RWPE1 (cell line): Measurements from ENCODE around the gene BCL2L14.

Experiments
- CTCF ChIA-PET: fragments of 350-600 bp; sonication (Branson Sonifier 250); formaldehyde crosslinking; extraction: SDS; loops from one replicate; lab custom pipeline; 2021; lab: Yijun Ruan, JAX
- POLR2A ChIA-PET: fragments of 400-600 bp; formaldehyde crosslinking; extraction: SDS; loops from one replicate; lab custom pipeline; 2020; ENCODE audit warnings: antibody characterized with exemption; ENCODE audit not compliant: low non-redundant PET; lab: Yijun Ruan, JAX
- DNase-seq: peaks from one replicate; pipeline ENCODE4 v3.0.0; 2012; ENCODE audit warnings: low spot score
- H3K27ac ChIP-seq: fragments of 450-650 bp; 2 replicates; pipeline ENCODE4 v1.5.1; 2017
- TF ChIP-seq, protein P1 (sequence below): fragments of 450-650 bp; conservative IDR thresholded peaks from 2 replicates; pipeline ENCODE4 v1.5.1; 2017; ENCODE audit warnings: low read depth, mild to moderate bottlenecking

The BCL2L14 gene

DNA sequence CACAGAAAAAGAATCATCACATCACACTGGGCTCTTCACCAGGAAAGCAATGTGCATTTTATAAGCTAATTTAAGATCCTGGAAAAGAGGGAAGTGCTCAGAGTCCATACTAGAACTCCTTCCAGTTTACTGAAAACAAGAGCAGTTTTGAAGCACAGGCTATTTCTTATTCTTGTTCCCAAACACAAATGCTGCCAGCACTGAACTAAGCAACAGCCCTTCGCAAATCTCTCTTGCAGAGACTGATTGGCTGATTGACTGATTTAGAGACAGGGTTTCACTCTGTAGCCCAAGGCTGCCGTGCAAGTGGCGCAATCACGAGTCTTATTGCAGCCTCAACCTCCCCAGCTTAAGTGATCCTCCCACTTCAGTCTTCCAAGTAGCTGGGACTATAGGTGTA, 44.8 kb downstream of the BCL2L14 start:
- POLR2A ChIA-PET: no interaction called here
- CTCF ChIA-PET: interaction anchor here (0.8 kb wide), 1 partner anchor 213 kb away, joined by 3 read pairs; no protein-coding TSS in a partner anchor
- TF ChIP-seq, protein P1, sequence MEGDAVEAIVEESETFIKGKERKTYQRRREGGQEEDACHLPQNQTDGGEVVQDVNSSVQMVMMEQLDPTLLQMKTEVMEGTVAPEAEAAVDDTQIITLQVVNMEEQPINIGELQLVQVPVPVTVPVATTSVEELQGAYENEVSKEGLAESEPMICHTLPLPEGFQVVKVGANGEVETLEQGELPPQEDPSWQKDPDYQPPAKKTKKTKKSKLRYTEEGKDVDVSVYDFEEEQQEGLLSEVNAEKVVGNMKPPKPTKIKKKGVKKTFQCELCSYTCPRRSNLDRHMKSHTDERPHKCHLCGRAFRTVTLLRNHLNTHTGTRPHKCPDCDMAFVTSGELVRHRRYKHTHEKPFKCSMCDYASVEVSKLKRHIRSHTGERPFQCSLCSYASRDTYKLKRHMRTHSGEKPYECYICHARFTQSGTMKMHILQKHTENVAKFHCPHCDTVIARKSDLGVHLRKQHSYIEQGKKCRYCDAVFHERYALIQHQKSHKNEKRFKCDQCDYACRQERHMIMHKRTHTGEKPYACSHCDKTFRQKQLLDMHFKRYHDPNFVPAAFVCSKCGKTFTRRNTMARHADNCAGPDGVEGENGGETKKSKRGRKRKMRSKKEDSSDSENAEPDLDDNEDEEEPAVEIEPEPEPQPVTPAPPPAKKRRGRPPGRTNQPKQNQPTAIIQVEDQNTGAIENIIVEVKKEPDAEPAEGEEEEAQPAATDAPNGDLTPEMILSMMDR: no peak
- no peak overlapping the region for H3K27ac ChIP-seq
- no peak for DNase-seq

DNA sequence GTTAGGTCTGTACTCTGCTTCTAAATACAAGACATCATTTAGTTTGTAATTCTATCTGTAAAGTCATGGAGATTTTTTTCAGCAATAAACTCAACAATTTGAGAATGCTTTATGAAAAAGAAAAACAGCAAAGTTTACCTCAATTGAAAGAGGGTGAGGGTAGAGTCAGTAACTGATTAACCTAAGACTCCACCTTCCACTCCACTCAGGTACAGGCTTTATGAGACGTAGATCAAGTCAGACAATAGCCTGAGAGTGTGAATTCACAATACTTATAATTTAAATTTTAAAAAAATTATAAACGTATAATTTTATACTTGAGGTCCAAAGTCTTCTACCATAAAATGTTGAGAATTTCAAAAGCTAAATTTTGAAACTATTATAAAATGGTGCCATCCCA, 45.9 kb downstream of the BCL2L14 start:
- POLR2A ChIA-PET: no interaction called here
- CTCF ChIA-PET: no interaction called here
- no peak for DNase-seq
- TF ChIP-seq, protein P1: no peak
- H3K27ac ChIP-seq: no peak overlapping the region

DNA sequence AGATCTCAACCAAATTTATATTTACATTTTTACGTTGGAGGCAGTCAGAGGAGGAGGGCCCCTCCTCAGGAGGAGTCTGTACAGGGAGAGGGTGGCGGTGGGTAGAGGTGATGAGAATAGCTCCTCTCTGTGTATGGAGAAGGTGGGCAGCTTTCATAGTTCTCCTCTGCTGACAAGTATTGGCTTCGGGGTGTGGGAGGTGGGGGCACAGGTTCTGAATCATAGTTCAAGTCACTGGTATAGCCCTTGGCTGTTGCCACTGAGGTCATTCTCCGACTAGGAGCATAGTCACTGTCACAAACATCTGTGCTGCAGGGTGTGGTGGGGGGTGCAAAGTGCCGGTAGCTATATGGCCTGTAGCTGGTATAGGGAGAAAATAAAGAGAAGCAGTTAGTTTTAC, 50.3 kb downstream of the BCL2L14 start:
- TF ChIP-seq, protein P1: no peak
- no peak for DNase-seq
- H3K27ac ChIP-seq: no peak overlapping the region
- ChIA-PET CTCF (no interaction called here), POLR2A (no interaction called here)

DNA sequence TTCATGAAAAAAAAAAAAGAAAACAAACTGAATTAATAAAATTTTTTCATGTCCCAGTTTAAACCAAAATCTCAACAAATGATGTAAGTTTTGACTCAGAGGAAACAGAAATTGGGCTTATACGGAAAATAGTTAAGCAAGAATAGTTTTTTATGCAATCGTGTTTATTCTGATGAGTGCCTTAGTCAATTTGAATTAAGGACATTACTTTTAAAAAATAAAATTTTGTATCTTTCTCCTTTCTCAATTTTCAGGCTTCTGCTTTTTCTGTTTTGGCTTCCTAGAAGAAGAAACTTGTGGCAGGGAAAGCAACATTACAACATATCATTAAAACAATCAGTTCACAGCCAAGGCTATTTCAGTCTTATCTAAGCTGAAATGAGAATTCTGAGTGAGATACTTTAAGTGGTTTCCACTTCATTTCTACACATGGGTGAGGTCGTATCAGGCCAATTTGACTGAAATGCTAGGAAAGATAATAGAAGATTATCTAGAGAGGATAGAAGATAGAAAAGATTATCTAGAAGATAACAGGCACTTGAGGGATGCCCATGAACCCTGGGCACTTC, 52.4 kb downstream of the BCL2L14 start:
- DNase-seq: no peak
- POLR2A ChIA-PET: no interaction called here

DNA sequence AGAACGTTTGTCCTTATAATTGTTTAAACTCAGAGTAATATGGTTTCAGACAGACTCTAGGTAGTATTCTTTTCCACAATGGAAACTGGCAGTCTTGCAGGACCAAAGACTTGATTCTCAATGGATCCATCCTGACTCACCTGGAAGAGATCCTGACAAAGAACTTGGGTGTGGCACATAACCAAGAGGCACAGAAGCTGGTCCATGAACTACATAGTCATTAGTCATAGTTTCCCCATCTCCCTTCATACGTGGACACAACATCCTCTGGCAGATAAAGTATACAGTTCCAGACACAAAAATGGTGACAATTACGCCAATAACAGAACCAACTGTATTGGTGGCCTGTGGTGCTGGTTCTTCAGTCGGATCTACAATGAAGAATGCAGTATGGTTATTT, 55.8 kb downstream of the BCL2L14 start:
- no peak overlapping the region for H3K27ac ChIP-seq
- ChIA-PET CTCF (interaction anchor here (0.8 kb wide), 1 partner anchor 201 kb away, joined by 3 read pairs; no protein-coding TSS in a partner anchor), POLR2A (no interaction called here)
- TF ChIP-seq, protein P1: no peak
- peak; percentile 58 for DNase-seq

More for the DNA sequence above, 52.4 kb downstream of the BCL2L14 start:
- H3K27ac ChIP-seq: no peak overlapping the region
- TF ChIP-seq, protein P1: no peak
- CTCF ChIA-PET: no interaction called here

DNA sequence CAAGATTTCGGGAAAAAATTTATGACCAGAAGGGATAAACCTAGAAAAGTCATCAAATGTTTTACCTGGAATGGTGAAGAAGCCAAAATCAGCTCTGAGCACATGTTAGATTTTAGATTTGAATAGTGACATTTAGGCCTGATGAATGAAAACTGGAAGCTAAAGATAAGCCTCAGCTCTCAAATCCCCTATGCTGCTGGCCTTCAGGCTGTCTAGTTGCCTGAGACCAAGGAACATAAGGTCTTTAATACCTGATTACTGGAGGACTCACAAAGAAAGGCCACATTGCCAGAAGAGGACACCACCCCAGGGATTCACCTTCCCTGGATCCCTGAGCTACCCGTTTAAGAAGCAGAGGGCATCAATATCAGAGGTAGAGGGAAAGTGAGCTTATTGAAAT, 56.6 kb downstream of the BCL2L14 start:
- ChIA-PET CTCF (interaction anchor here (0.8 kb wide), 1 partner anchor 201 kb away, joined by 3 read pairs; no protein-coding TSS in a partner anchor), POLR2A (no interaction called here)
- TF ChIP-seq, protein P1: no peak
- no peak for DNase-seq
- no peak overlapping the region for H3K27ac ChIP-seq
